H1 (cell line): ENCODE results near the gene KCNN1. TPM values are rescaled to one million over a fixed set of nuclear protein-coding genes. Genes with fewer than 3 reads are reported as not detected.

Experiments
- CTCF ChIA-PET: fragments of 300-600 bp; sonication (Branson Sonifier 250); formaldehyde crosslinking; loops from one replicate; lab custom pipeline; 2021; ENCODE audit not compliant: partially characterized antibody; lab: Charles Lee
- POLR2A ChIA-PET: fragments of 300-600 bp; sonication (Branson Sonifier 250); formaldehyde crosslinking; loops from one replicate; lab custom pipeline; 2021; ENCODE audit warnings: inconsistent platforms; ENCODE audit not compliant: partially characterized antibody; lab: Charles Lee
- DNase-seq, 2 experiments: peaks; one replicate each; pipeline versions ENCODE4 v3.0.0 to v3.0.0-alpha.2; 2010 to 2022; ENCODE audit warnings: low spot score in 2 of 2, low read depth in 1 of 2, mixed read lengths in 1 of 2
- FAIRE-seq: peaks from 2 replicates; lab custom pipeline; 2011; peaks lifted over from hg19 to GRCh38; lab: Jason Lieb, UNC
- H2AFZ ChIP-seq: 2 replicates; pipeline ENCODE4 v1.8.1; 2012; ENCODE audit warnings: low read length, inconsistent platforms
- H2AK5ac ChIP-seq: 2 replicates; pipeline ENCODE4 v1.6.1; 2013; ENCODE audit warnings: low read depth, low read length
- H2BK120ac ChIP-seq: replicated peaks from 2 replicates; pipeline ENCODE3; 2013; ENCODE audit warnings: low read depth, low read length, inconsistent platforms
- H2BK12ac ChIP-seq: 2 replicates; pipeline ENCODE4 v1.6.1; 2013; ENCODE audit warnings: low read depth, low read length
- H2BK15ac ChIP-seq: 2 replicates; pipeline ENCODE4 v1.6.1; 2013; ENCODE audit warnings: low read length
- H2BK20ac ChIP-seq: 2 replicates; pipeline ENCODE4 v1.6.1; 2013; ENCODE audit warnings: low read length
- H2BK5ac ChIP-seq: 2 replicates; pipeline ENCODE4 v1.6.1; 2013; ENCODE audit warnings: low read depth, low read length
- H3K14ac ChIP-seq: 2 replicates; pipeline ENCODE4 v1.6.1; 2013; ENCODE audit warnings: inconsistent platforms; ENCODE audit not compliant: insufficient read length
- H3K18ac ChIP-seq: 2 replicates; pipeline ENCODE4 v1.6.1; 2013; ENCODE audit warnings: low read length; ENCODE audit errors: extremely low read depth
- H3K23ac ChIP-seq: 2 replicates; pipeline ENCODE4 v1.6.1; 2013; ENCODE audit warnings: inconsistent platforms; ENCODE audit not compliant: insufficient read length
- H3K23me2 ChIP-seq: 2 replicates; pipeline ENCODE4 v1.6.1; 2013; ENCODE audit warnings: low read depth, low read length
- H3K27ac ChIP-seq: 2 replicates; pipeline ENCODE4 v1.6.1; 2011; ENCODE audit warnings: low read depth, low read length, inconsistent platforms
- H3K27me3 ChIP-seq, 4 experiments: replicated peaks in 1 of 4; 1 replicate in 1 of 4; 2 replicates in 3 of 4; pipeline versions ENCODE4 v1.6.1 to v1.8.1; 2011 to 2013; ENCODE audit warnings: low read length in 3 of 4, mild to moderate bottlenecking in 3 of 4, inconsistent platforms in 2 of 4, mixed read lengths in 2 of 4, moderate library complexity in 1 of 4; ENCODE audit not compliant: control insufficient read depth in 3 of 4, insufficient read depth in 3 of 4; ENCODE audit errors: extremely low read depth in 1 of 4
- H3K36me3 ChIP-seq, 4 experiments: 2 replicates each; pipeline versions ENCODE4 v1.6.1 to v1.8.1; 2011 to 2013; ENCODE audit warnings: mild to moderate bottlenecking in 4 of 4, low read length in 3 of 4, moderate library complexity in 2 of 4, control low read depth in 1 of 4, inconsistent platforms in 1 of 4; ENCODE audit not compliant: insufficient read depth in 4 of 4, control insufficient read depth in 2 of 4
- H3K4ac ChIP-seq: replicated peaks from 2 replicates; pipeline ENCODE3; 2013; ENCODE audit warnings: low read length, low read depth, mixed read lengths, inconsistent platforms; ENCODE audit not compliant: insufficient read length
- H3K4me1 ChIP-seq, 4 experiments: replicated peaks in 1 of 4; 1 replicate in 1 of 4; 2 replicates in 3 of 4; pipeline versions ENCODE4 v1.6.1 to v1.8.1; 2011 to 2013; ENCODE audit warnings: low read length in 3 of 4, inconsistent platforms in 2 of 4, mixed read lengths in 1 of 4; ENCODE audit not compliant: insufficient read depth in 4 of 4, control insufficient read depth in 3 of 4
- H3K4me2 ChIP-seq, 2 experiments: 2 replicates each; pipeline versions ENCODE4 v1.6.1 to v1.8.1; 2011 to 2013; ENCODE audit warnings: low read depth in 2 of 2, low read length in 2 of 2, control low read depth in 1 of 2, inconsistent platforms in 1 of 2, mild to moderate bottlenecking in 1 of 2; ENCODE audit not compliant: insufficient read depth in 1 of 2
- H3K4me3 ChIP-seq, 4 experiments: fragments of 200-600, 300-600 bp in 1 of 4; sonication (generic), shearing (Covaris generic), sonication (Bioruptor Twin) in 1 of 4; 2 replicates each; pipeline versions ENCODE4 v1.5.1 to v1.8.1; 2011 to 2016; ENCODE audit warnings: low read length in 4 of 4, low read depth in 3 of 4, control low read depth in 2 of 4, inconsistent platforms in 2 of 4, mild to moderate bottlenecking in 2 of 4, mixed read lengths in 1 of 4, moderate library complexity in 1 of 4; ENCODE audit not compliant: insufficient read depth in 2 of 4; ENCODE audit errors: extremely low read depth in 1 of 4
- H3K56ac ChIP-seq: replicated peaks from 2 replicates; pipeline ENCODE3; 2013; ENCODE audit warnings: low read depth, mild to moderate bottlenecking, mixed read lengths, low read length, inconsistent platforms; ENCODE audit not compliant: insufficient read length
- H3K79me1 ChIP-seq: 2 replicates; pipeline ENCODE4 v1.6.1; 2013; ENCODE audit warnings: low read depth, low read length, control low read depth
- H3K79me2 ChIP-seq, 2 experiments: 2 replicates each; pipeline versions ENCODE4 v1.6.1 to v1.8.1; 2012 to 2013; ENCODE audit warnings: low read length in 2 of 2, mild to moderate bottlenecking in 2 of 2, inconsistent platforms in 1 of 2; ENCODE audit not compliant: insufficient read depth in 2 of 2, control insufficient read depth in 1 of 2
- H3K9ac ChIP-seq, 4 experiments: replicated peaks in 1 of 4; 1 replicate in 1 of 4; 2 replicates in 3 of 4; pipeline versions ENCODE4 v1.6.1 to v1.8.1; 2011 to 2013; ENCODE audit warnings: low read depth in 3 of 4, low read length in 3 of 4, control low read depth in 2 of 4, mild to moderate bottlenecking in 2 of 4, moderate library complexity in 2 of 4, inconsistent platforms in 1 of 4; ENCODE audit errors: extremely low read depth in 1 of 4
- H3K9me3 ChIP-seq, 2 experiments: 2 replicates each; pipeline versions ENCODE4 v1.6.1 to v1.8.1; 2012 to 2013; ENCODE audit warnings: mild to moderate bottlenecking in 2 of 2, moderate library complexity in 2 of 2, control low read depth in 1 of 2, inconsistent platforms in 1 of 2, low read depth in 1 of 2, low read length in 1 of 2, mixed read lengths in 1 of 2; ENCODE audit not compliant: insufficient read depth in 2 of 2
- H4K20me1 ChIP-seq, 2 experiments: replicated peaks in 1 of 2; 2 replicates each; pipeline versions ENCODE3 to v1.8.1; 2011 to 2013; ENCODE audit warnings: inconsistent platforms in 2 of 2, low read length in 2 of 2, mild to moderate bottlenecking in 1 of 2; ENCODE audit not compliant: insufficient read depth in 2 of 2, control insufficient read depth in 1 of 2
- H4K5ac ChIP-seq: 2 replicates; pipeline ENCODE4 v1.6.1; 2013; ENCODE audit warnings: low read length, low read depth, mixed read lengths, inconsistent platforms; ENCODE audit not compliant: insufficient read length
- H4K8ac ChIP-seq: 2 replicates; pipeline ENCODE4 v1.8.0; 2013; ENCODE audit warnings: mild to moderate bottlenecking, moderate library complexity, low read length, inconsistent platforms; ENCODE audit not compliant: insufficient read depth; ENCODE audit errors: extremely low read depth
- H4K91ac ChIP-seq: replicated peaks from 2 replicates; pipeline ENCODE3; 2013; ENCODE audit warnings: low read length, mixed read lengths, inconsistent platforms; ENCODE audit not compliant: insufficient read length
- KDM1A ChIP-seq: fragments of 200-600, 300-600 bp; sonication (generic); IDR thresholded peaks from 2 replicates; pipeline ENCODE4 v1.7.1; 2016; ENCODE audit warnings: mild to moderate bottlenecking, low read length, borderline replicate concordance
- KDM5A ChIP-seq: fragments of 200-600 bp; IDR thresholded peaks from 2 replicates; pipeline ENCODE4 v1.7.1; 2012; ENCODE audit warnings: mild to moderate bottlenecking, low read length, inconsistent platforms, mixed read lengths
- RAD21 ChIP-seq, 2 experiments: IDR thresholded peaks in 1 of 2; conservative IDR thresholded peaks in 1 of 2; 2 replicates each; pipeline ENCODE4 v1.6.1; 2011; ENCODE audit warnings: low read depth in 2 of 2, low read length in 2 of 2, improper control_type of control experiment in 1 of 2, inconsistent platforms in 1 of 2, mild to moderate bottlenecking in 1 of 2, moderate library complexity in 1 of 2
- SP4 ChIP-seq: IDR thresholded peaks from 2 replicates; pipeline ENCODE4 v1.6.1; 2012; ENCODE audit warnings: low read length, inconsistent platforms
- WGBS, 2 experiments: shearing (Covaris generic) in 1 of 2; methylation state at CpG; one replicate each; pipeline versions ENCODE4 v1.1.6 to v1.1.7; 2013 to 2015; ENCODE audit warnings: low lambda C conversion rate in 2 of 2, mixed read lengths in 2 of 2, inconsistent platforms in 1 of 2, low coverage in 1 of 2, missing lambda C conversion rate in 1 of 2; ENCODE audit not compliant: insufficient replicate concordance in 2 of 2, insufficient coverage in 1 of 2, insufficient read length in 1 of 2; ENCODE audit errors: extremely low coverage in 1 of 2, missing lambda C conversion rate in 1 of 2; 5-methylcytosine and 5-hydroxymethylcytosine counted together
- polyA plus RNA-seq, 7 experiments: library from polyadenylated mRNA; depleted of rRNA in 3 of 7; stranded (reverse) in 5 of 7; unstranded in 2 of 7; fragments of >200 nt in 5 of 7; fragments of 200-250 nt in 2 of 7; gene quantifications; 1 replicate in 5 of 7; 2 replicates in 1 of 7; 4 replicates in 1 of 7; pipeline versions ENCODE4 v1.2.1 to v1.2.3, GENCODE V29; 2011 to 2013; ENCODE audit warnings: missing spikeins in 2 of 7, mixed read lengths in 2 of 7
- total RNA-seq: library from RNA; stranded (reverse); fragmentation: NEBNext Ultra II Directional; extraction: Animal tissue kit (Norgen Biotek cat#: 25700); gene quantifications from 2 replicates; pipeline ENCODE4 v1.2.1, GENCODE V29; 2021
- TF ChIP-seq, protein P1 (sequence below), 3 experiments: IDR thresholded peaks; 1 replicate in 2 of 3; 2 replicates in 1 of 3; pipeline versions ENCODE4 v1.5.1 to v1.6.1; 2011; ENCODE audit warnings: low read length in 3 of 3, mild to moderate bottlenecking in 3 of 3, inconsistent platforms in 2 of 3, low read depth in 1 of 3, moderate library complexity in 1 of 3; ENCODE audit not compliant: insufficient read depth in 1 of 3; ENCODE audit errors: control extremely low read depth in 1 of 3
- TF ChIP-seq, protein P2 (sequence below): IDR thresholded peaks from 2 replicates; pipeline ENCODE4 v1.6.1; 2011; ENCODE audit warnings: low read depth, mild to moderate bottlenecking, low read length; ENCODE audit not compliant: insufficient read depth

The KCNN1 gene
- total and polyA plus RNA-seq, 2 of the 8 experiments (the other 6 are each of a cell fraction or from before 2014, with no cell fraction given): 11.0 to 12.5 TPM

DNA sequence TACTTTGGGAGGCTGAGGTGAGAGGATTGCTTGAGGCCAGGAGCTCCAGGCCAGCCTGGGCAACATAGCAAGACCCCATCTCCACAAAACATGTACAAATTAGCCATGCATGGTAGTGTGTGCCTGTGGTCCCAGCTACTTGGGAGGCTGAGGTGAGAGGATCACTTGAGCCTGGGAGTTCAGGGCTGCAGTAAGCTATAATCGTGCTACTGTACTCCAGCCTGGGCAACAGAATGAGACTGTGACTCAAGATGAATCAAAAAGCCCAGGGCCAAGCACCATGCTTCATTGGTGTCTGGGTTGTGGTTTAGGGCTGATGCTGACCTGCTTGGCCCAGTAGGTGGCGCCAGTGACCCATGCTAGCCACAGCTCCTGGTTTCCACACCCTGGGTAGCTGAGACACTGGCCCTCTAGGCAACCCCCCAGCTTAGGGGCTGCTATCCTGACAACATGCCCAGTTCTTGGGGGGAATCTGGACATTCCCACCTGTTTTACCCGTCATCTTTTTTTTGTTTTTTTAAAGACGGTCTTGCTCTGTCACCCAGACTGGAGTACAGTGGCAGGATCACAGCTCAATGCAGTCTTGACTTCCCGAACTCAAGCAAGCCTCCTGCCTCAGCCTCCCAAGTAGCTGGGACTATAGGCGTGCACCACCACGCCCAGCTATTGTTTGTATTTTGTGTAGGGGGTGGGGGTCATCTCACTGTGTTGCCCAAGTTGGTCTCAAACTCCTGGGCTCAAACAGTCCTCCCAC lies 28.6 kb upstream of the KCNN1 start:
- no peaks in the 10 kb centered on the region for H3K79me1 ChIP-seq
- H3K4me3 ChIP-seq: no peak overlapping the region
- peak in 1 of 2 experiments; percentile 93 for DNase-seq
- H2BK5ac ChIP-seq: no peak overlapping the region
- peaks cover 0 to 6% of the 10 kb centered on the region in 2 experiments; a peak in 2 of 4 replicates for H3K79me2 ChIP-seq
- FAIRE-seq: no peak
- peaks cover 0 to 15% (median 11%) of the 10 kb centered on the region in 4 experiments; a peak in 6 of 7 replicates for H3K4me1 ChIP-seq
- no peak overlapping the region for H3K4ac ChIP-seq
- WGBS, 2 experiments: 63% methylated on average over 7 of the region's 7 CpGs; no CpG with 5 or more reads in 1 of the 2 experiments
- peaks cover 8% of the 10 kb centered on the region; the same call in 1 of the 2 replicates for H3K23me2 ChIP-seq
- H4K8ac ChIP-seq: 0 out of 2 replicates have a peak overlapping the region, but pooled peaks have one; percentile 12
- H4K5ac ChIP-seq: no peak overlapping the region
- H3K23ac ChIP-seq: no peak overlapping the region
- H3K18ac ChIP-seq: no peak overlapping the region
- ChIA-PET POLR2A (interaction anchor here (0.6 to 14.8 kb wide), 5 partner anchors 53 to 186 kb away, joined by 3 to 392 read pairs (median 3); partner anchors contain the start of genes RPL18A and SLC5A5), CTCF (interaction anchor here (0.6 to 10.3 kb wide), 51 partner anchors 7 to 1244 kb away, joined by 3 to 200 read pairs (median 3); partner anchors contain the start of genes KCNN1 and SLC5A5)
- H3K27me3 ChIP-seq: no peaks in the 10 kb centered on the region
- no peak overlapping the region for H2BK120ac ChIP-seq
- H3K14ac ChIP-seq: no peak overlapping the region
- no peak overlapping the region for H4K91ac ChIP-seq
- H2BK15ac ChIP-seq: no peak overlapping the region
- no peak overlapping the region for H2AK5ac ChIP-seq
- H3K4me2 ChIP-seq: no peak overlapping the region
- H3K27ac ChIP-seq: no peak overlapping the region
- TF ChIP-seq KDM5A (peak; percentile 35; the same call in 1 of the 2 replicates), RAD21 (IDR thresholded peaks at IDR 0.05 in 1 of 2, conservative IDR thresholded peaks at IDR 0.05 in 1 of 2; ENCODE audit: low read depth in 2 of 2, low read length in 2 of 2) (peak; percentile 97), KDM1A (peak; percentile 63; the same call in 1 of the 2 replicates), SP4 (no peak)
- TF ChIP-seq, protein P1, sequence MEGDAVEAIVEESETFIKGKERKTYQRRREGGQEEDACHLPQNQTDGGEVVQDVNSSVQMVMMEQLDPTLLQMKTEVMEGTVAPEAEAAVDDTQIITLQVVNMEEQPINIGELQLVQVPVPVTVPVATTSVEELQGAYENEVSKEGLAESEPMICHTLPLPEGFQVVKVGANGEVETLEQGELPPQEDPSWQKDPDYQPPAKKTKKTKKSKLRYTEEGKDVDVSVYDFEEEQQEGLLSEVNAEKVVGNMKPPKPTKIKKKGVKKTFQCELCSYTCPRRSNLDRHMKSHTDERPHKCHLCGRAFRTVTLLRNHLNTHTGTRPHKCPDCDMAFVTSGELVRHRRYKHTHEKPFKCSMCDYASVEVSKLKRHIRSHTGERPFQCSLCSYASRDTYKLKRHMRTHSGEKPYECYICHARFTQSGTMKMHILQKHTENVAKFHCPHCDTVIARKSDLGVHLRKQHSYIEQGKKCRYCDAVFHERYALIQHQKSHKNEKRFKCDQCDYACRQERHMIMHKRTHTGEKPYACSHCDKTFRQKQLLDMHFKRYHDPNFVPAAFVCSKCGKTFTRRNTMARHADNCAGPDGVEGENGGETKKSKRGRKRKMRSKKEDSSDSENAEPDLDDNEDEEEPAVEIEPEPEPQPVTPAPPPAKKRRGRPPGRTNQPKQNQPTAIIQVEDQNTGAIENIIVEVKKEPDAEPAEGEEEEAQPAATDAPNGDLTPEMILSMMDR (IDR thresholded peaks at IDR 0.05; ENCODE audit: control extremely low read depth in 1 of 3, insufficient read depth in 1 of 3, low read depth in 1 of 3, low read length in 3 of 3): peak; percentile 96 to 98 (median 96)
- TF ChIP-seq, protein P2, sequence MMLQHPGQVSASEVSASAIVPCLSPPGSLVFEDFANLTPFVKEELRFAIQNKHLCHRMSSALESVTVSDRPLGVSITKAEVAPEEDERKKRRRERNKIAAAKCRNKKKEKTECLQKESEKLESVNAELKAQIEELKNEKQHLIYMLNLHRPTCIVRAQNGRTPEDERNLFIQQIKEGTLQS: no peak
- H3K36me3 ChIP-seq: peaks cover 0 to 3% (median 0%) of the 10 kb centered on the region in 4 experiments; a peak in 1 of 8 replicates
- no peak overlapping the region for H2BK12ac ChIP-seq
- no peak overlapping the region for H2BK20ac ChIP-seq
- no peaks in the 10 kb centered on the region for H3K9me3 ChIP-seq
- no peak overlapping the region for H2AFZ ChIP-seq
- H3K9ac ChIP-seq: no peak overlapping the region
- no peak overlapping the region for H3K56ac ChIP-seq
- peaks cover 0 to 1% of the 10 kb centered on the region in 2 experiments for H4K20me1 ChIP-seq
